Posterior cingulate gyrus (tissue), 11 donors: ENCODE data around the gene MOGAT3.

Experiments used
- DNase-seq, 10 donors: peaks; one replicate each; pipeline versions ENCODE4 v3.0.0 to v3.0.0-alpha.2; 2020 to 2021; ENCODE audit warnings: mixed read lengths in 3 of 10
- intact Hi-C: fragments of 100-400 bp; cut with DNase I; formaldehyde crosslinking; loops from one replicate; pipeline ENCODE4 v1.15.1; 2023

MOGAT3 gene

DNA sequence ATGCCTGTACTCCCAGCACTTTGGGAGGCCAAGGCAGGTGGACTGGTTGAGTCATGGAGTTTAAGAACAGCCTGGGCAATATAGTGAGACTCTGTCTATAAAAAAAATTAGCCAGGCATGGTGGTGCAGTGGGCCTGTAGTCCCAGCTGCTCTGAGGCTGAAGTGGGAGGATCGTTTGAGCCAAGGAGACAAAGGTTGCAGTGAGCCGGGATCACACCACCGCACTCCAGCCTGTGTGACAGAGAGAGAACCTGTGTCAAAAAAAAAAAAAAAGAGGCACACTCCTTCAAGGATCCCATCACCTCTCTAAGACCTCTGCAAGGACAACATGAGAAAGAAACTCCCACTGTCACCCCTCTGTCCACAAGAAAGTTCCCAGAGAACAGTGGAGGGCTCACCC, 25.2 kb downstream of the MOGAT3 start:
- intact Hi-C loops = no loop called here
- DNase-seq = no peak

DNA sequence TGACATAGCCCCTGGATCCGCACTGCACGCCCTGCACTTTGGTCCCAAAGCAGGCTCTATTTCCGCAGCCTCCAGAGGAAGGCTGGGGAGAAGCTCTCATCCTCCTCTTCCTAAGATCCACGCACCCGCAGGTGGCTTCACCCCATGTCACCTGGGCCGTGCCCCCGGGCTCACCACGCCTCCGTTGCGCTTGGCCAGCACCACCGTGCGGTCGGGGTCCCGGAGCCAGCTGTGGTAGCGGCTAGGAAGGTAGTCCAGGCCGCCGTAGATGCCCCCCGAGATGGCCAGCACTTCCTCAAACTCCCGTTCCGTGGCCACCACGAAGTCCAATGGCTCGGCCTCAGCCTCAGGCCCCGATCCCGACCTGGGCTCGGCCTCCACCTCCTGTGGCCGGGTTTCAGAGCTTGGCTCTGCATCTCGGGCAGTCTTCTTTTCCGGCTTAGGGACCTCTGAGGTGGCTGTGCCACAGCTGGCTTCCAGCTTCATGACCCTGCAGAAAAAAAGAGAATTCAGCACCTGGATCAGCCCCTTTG, 26.4 kb downstream of the MOGAT3 start:
- intact Hi-C loops = no loop called here
- no peak for DNase-seq

DNA sequence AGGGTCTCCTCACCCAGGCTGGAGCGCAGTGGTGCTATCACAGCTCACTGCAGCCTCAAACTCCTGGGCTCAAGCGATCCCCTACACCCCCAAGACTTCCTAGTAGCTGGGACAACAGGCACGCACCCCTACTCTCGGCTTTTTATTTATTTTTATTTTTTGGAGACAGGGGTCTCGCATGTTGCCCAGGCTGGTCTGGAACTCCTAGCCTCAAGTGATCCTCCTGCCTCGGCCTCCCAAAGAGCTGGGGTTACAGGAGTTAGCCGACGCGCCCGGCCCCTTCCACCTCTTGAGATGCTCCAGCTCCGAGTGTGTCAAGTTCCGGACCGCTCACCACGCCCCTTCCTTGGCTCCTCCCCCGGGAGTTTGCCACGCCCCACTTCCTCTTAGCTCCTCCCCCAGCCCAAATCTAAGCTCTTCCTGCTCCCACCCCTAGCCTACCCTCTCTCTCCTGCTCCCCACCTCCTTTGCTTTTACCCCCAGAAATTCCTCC, 27.0 kb downstream of the MOGAT3 start:
- DNase-seq = peak in 1 of 10 donors; percentile 15
- intact Hi-C loops = no loop called here

DNA sequence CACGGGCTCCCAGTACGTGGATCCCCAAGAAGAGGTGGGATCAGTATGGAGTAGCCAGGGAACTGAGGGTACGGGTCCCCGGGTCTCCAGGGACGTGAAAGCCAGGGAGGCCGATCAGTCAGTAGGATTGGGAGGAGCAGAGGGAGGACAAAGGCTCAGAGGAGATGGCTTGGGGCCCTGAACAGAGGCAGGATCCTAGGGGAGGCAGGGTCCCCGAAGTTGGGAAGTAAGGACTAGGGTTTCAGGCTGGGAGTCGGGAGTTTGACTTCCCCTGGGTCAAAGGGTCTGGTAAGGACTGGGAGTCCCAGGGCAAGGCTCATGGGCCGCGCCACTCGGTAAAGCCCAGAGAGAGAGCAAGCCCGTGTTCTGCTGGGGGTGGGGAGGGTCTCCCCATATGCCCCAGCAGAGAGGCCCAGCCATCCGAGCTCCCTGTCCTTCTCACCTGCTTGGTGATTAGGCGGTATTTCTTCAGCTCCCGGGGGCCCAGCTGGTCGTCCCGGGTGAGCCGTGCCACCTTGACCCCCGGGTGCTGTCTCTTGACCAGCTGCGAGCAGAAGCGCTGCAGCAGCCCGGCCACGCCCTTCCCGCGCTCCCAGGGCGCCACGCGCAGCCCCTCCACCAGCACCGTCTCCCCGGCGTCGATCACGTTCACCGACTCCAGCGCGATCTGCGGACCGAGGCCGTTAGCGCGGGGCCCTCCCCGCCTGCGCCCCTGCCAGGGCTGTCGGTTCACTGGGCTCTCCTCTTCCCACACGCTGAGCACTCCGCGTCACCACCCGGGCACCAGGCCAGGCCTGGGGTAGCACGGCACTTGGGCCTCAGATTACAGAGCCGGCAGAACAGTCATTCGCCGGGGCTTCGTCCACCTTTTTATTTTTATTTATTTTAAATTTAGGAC, 27.7 kb downstream of the MOGAT3 start:
- intact Hi-C loops = no loop called here
- peak in 2 of 10 donors; percentile 37 to 74 for DNase-seq

DNA sequence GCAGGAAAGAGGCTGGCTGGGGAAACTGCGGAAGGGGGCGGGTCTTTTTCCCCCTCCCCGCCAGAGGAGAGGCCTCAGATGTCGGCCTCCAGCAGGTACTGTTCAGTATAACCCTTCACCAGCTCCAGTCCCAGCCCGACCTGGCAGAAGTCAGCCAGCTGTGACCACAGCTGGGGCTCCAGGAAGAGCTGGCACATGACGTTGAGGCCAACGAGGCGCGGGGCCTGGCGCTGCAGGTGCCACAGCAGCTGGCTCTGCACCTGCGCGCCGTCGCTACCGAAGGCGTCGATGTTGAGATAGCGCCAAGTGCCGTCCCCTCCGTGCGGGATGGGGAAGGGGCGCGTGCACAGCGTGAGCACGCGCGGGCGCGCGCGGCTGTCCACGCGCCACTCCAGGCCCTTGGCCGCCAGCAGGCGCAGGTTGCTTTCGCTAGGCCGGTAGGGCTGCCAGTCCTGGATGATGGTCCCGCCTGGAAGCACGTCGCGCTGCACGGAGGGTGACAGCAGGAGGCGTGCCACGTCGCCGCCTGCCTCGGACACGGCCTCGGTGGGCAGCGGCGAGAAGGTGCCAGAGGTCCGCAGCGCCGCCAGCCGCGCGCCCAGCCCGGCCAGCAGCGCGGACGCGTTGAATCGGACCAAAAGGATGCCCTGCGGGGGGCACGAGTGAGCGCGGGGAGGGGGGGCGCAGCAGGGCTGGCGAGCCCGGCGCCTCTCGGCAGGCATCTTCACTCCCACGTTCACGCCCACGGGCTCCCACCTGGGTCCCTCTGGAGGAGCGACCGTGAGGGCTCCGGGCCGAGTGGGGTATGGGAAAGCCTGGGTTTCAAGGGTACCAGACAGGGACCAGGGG, 28.6 kb downstream of the MOGAT3 start:
- no peak for DNase-seq
- intact Hi-C loops = no loop called here

DNA sequence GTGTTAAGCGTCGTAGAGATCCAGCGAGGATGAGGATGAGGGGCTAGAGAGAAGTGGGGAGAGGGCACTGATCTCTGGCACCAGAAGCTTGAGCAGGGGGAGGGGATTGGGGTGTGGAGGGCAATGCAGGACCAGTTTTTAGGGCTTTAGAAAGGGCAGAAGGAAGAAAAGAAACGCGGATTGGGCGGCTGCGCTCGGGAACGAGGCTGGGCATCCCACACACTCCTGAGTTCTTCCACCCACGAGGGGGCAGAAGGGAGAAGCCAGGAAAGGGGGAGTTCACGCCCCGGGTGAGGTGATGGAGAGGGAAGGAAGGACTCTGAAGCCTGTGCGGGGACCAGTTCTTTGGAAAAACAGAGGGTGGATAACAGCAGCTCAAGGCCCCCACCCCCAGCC, 29.4 kb downstream of the MOGAT3 start:
- peak in 2 of 10 donors; percentile 33 to 48 for DNase-seq
- intact Hi-C loops = no loop called here

DNA sequence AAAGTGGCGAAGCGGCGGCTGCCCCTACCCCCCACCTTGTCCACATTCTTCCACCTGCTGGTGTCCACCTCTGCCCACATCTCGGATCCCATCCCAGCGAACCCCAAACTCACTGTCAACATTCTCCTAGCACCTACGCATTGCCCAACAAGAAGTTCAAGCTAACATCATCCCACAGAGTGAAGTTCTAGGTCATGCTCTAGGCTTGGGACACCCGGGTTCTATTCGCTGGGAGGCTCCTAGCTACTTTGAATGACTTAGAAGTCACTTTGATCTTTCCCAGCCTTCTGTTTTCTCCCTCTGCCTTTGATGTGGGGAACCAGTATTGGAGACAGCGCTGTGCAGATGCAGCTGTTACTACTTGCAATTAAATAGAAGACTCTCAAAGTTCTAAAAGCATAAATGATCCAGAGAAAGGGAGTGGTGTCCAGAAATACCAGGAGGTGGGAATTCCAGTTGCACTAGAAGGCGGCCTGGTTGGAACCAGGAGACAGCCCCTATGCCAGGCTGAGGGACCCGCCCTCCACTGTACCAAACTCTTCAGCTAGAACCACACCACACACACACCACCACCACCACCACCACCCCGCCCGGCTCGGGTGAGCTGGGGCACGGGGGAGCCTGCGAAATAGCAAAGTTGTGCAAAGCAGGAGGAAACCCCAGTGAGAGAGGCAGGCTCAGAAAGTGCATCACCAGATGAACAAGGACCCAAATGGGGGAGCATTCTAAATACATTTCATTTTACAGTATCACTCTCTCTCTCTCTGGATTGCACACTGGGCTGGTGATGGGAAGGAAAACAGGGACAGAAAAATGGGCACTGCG, 30.0 kb downstream of the MOGAT3 start:
- peak in 2 of 10 donors; percentile 35 to 49 for DNase-seq
- intact Hi-C loops = no loop called here

DNA sequence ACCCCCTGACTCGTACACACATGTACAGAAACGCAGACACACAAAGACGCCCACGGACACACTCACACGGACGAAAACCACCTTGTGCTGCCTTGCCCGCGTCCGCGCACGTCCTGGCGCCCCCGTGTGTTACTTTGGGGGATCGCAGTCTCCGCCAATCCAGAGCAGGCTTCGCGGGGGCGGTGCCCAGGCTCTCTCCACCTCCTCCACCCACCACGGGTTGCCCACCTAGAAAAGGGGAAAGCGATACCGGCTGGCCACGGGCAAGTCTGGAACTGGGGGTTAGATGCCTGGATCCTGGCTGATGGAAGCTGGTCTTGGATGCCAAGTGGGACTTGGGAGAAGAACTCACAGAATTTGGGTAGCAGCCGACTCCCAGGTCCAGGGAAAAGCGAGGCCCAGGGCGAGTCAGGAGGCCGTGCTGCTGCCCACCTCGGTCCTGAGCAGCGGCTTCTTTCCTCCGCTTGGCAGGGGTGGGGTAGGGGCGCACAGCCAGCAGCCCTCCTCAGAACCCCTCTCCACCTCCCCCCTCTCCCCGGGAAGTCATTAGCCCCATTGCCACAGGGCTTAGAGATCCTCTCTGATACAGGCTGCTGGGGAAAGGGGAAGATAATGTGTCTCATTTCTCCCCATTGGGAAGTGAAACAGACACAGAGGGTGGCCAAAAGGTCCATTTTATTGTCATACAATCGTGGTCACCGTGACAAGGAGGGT, 30.8 kb downstream of the MOGAT3 start:
- intact Hi-C loops = no loop called here
- DNase-seq = peak; percentile 52 to 95 (median 78)

DNA sequence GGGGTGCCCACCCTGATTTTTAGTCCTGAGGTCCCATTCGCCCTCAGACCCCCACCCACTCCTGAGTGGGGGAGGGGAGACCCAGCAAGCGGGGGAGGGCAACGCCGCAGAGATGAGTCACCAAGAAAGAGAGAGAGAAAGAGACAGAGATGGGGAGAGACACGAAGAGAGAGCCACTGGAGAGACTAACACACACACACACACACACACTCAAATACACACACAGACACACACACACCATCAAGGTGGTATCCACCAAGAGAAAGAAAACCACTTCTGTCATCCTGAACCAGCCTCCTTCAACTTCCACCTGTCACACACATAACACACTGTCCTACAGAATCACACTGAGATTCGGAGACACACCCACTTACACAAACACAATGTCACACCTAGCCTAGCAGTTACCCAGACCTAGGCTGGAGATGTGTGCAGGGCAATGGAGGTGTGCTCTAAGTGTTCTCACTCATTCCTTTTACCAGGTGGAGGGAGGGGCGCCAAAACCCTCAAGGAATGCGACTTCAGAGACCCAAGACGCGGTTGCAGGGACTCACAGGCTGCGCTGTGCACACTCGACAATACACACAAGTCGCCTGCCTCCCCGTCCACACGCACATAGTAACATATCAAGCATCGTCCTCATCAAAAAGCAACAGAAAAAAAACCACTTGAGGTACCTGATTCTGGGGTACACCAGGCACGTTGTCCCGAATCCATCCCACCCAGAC, 31.6 kb downstream of the MOGAT3 start:
- intact Hi-C loops = no loop called here
- no peak for DNase-seq

DNA sequence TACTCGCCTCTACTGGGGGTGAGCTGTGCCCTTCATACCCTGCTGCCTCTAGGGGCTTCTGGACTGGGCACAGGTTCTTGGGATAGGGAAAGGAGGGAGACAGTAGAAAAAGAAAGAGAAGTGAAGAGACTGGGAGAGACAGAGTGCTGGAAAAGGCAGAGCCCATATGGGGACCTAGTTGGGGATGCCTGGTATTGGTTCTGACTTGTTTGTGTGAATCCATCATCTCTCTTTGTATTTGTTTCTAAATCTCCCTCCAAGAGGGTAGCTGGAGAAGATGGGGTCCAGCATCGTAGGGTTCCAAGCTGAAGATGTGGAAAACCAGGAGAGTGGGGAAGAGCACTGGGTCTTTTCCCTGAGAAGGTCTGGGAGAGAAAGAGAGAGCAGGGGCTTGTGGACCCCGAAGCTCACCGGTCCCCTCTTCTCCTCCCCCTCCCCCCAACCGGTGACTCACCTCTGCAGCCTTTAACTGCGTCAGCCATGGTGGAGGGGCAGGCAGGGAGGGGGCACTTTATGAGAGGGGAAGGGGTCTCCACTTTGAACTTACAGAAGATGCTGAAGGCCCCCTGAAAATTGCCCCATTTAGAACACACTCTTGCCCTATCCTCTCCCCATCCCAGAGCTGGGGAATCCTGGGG, 32.3 kb downstream of the MOGAT3 start:
- intact Hi-C loops = no loop called here
- DNase-seq = no peak

DNA sequence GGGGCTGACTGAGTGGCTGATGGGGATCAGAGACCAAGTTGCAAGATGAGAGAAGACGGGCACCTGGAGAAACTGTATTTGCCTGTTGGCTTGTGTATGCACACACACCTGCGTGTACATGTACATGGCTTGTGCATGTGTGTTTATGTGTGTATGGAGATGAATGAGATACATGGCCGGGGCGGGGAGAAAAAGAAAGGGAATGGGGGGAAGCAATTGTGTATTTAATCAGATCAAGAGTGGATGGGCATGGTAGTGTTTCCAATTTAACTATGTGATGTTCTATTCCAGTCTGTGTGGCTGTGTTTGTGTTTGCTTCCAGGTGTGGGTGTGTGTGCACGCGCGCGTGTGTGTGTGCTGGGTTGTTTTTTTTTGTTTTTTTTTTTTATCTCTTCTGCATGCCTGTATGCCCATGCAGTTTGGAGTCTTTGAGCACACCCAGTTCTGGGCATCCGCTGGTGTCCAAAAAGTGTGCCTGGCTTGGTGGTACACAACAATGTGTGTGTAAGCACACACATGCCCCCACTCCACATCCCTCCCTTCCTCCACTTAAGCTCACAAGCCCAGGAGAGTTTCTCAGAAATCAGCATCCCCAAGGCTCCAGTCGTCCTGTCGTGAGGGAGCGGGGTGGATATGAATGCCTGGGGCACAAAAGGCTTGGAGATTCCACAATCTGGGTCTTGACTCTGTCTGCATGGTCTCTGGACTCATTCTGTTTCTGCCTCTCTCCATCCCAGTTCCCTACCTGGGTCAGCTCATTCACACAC, 33.0 kb downstream of the MOGAT3 start:
- intact Hi-C loops = no loop called here
- DNase-seq = no peak

DNA sequence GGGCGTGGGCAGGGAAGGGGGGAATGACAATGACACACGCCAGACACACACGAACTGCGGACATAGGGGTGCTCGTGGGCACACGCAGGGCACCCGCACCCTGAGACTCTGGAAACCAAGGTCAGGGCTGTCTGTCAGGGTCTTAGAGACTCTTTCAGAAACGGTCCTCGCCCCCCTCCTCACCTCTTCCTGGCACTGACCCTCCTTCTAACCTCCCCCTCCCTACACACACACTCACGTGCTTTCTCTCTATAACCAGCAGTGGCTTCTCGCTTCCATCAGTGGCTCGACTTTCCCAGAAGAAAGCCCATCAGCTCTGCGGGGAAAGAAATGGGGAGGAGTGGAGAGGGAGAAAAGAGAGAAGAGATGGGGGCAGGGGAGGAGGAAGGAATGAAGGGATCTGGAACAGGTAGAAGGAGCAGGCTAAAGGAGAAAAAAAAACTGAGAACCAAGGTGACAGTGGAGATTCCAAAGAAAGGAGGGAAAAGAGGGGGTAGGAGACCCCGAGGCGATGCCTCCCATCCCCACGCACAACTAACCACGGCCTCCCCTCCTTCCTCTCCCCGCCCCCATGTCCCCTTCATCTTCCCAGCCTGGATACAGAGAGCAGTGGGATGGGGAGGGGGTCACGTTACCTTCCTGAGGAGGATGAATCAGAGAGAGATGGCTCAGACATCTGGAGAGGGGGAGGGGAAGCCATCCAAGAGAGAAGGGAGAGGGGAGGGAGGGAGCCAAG, 33.8 kb downstream of the MOGAT3 start:
- intact Hi-C loops = no loop called here
- no peak for DNase-seq

DNA sequence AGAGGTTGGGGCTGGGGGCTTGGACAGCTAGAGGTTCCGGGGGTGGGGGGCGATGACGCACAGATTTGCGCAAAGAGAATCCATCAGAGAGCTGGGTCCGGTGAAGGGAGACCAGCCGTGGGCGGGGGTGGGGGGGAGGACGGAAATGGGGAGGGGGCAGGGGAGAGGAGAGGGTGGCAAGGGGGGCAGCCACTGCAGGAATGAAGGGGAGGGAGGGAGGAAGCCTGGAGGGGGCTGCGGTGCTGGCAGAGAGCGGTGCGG, 34.3 kb downstream of the MOGAT3 start:
- intact Hi-C loops = no loop called here
- DNase-seq = no peak

DNA sequence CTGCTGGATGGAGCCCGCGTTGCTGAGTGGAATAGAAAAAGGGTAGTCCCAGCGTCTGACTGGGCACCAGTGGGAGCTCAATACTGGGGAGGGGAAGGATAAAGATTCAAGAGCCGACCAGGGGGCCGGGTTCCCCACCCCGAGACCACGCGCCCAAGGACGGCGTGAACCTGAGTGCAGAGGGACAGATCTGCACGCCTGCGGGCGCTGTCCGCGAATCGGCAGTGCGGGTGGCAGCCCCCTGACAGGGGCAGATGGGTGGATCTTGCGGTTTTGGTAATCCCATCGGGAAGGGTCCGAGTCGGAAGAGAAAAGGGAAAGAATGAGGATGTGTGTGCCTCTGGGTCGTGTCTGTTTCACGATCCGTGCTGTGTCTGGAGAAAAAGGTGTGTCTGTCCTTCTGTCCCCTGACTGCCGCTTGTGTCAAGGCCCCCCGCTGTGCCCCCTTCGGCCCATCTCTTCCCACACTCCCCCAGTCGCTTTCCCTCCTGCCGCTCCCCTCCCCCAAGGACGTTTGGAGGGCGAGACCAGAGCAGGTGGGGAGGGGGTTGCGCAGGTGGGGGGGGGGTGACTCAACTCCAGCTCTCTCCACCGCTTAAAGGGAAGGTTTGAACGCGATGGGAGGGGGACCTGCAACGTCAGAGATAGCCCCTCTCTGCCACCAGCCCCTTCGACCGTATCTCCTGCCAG, 34.7 kb downstream of the MOGAT3 start:
- no peak for DNase-seq
- intact Hi-C loops = no loop called here

DNA sequence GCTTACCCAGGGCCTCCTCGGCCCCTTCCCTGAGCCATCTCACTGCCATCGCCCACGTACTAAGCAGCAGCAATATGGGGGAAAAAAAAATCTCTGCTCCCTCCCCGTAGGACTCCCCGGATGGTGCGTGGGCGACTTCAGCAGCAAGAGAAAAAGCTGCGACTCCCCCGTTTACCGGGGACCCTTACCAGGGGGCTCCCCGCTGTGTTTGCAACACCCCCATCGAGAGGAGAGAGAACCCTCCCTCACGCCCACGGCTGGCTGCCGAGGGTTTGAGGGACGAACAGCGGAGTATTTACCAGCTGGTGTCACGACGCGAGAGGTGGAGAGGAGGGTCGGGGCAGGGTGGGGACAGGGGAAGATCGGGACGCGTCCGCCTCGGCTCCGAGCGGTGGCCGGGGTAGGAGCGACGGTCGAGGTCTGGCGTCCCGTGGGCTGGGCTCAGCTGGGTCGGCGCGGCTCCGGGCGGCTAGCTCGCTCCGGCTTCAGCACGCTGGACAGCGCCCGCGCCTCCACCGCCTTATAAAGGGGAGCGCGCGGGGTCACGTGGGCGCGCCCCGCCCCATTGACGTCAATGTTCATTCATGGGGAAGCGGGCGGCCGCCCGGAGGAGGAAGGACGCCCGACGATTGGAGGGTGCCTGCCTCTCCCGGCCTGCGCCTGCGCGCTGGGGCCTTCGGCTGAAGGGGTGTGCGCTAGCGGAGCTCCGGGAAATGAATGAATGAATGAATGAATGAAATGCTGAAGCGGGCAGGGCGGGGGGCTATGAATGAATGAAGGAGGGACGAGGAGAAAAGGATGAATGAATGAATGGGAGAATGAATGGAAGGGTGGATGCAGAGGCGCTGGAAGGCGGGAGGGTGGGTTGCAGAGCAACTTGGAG, 35.5 kb downstream of the MOGAT3 start, which contains the start of gene VGF:
TSS of gene VGF (minus strand) at position 495 of the 883 bp plus-strand sequence. CDS start 726 bp downstream, outside the sequence.
- peak; percentile 79 to 98 (median 88) for DNase-seq
- intact Hi-C loops = no loop called here
